Memory B cell (primary cell): ENCODE measurements around the gene TMEM184C.

Experiments used
- ATAC-seq: fragments of 150-1000 bp; cut with Tn5 transposase; 2 replicates; pipeline ENCODE4 v1.10.0; 2021; ENCODE audit warnings: low read depth, mild to moderate bottlenecking, moderate library complexity
- DNase-seq, 2 donors: peaks; one replicate each; pipeline ENCODE4 v3.0.0; 2022; ENCODE audit warnings: low spot score in 2 of 2
- H3K27ac Mint-ChIP-seq: one replicate; pipeline ENCODE4 v1.8.0; 2022; ENCODE audit warnings: mild to moderate bottlenecking, moderate library complexity, mixed read lengths
- H3K27me3 Mint-ChIP-seq: one replicate; pipeline ENCODE4 v1.8.0; 2022; ENCODE audit warnings: mixed read lengths
- H3K36me3 Mint-ChIP-seq: one replicate; pipeline ENCODE4 v1.8.0; 2022; ENCODE audit warnings: mild to moderate bottlenecking, mixed read lengths
- H3K4me1 Mint-ChIP-seq: one replicate; pipeline ENCODE4 v1.8.0; 2022; ENCODE audit warnings: mixed read lengths
- H3K4me3 Mint-ChIP-seq: one replicate; pipeline ENCODE4 v1.8.0; 2022; ENCODE audit warnings: mild to moderate bottlenecking, moderate library complexity, mixed read lengths
- H3K9me3 Mint-ChIP-seq: one replicate; pipeline ENCODE4 v1.8.0; 2022; ENCODE audit warnings: mixed read lengths

TMEM184C gene

DNA sequence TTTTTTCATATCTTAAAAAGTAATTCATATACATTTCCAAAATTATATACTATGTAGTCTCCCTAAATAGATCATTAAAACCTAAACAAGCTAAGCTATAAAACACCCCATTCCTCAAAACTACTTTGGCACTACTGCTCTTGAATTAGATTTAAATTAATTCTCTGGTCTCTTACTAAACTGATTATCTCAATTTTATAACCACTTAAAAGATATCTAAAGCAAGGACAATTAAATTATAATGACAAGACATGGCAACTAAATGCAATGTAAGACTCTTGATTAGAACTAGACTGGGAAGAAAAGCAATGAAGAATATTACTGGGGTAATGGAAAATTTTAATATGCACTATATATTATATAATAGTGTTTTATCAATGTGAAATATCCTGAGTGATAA is 27.9 kb downstream of the TMEM184C start:
- peaks cover 37% of the 10 kb centered on the region for H3K36me3 Mint-ChIP-seq
- peaks cover 7% of the 10 kb centered on the region for H3K4me1 Mint-ChIP-seq
- no peaks in the 10 kb centered on the region for H3K9me3 Mint-ChIP-seq
- no peak overlapping the region for H3K27ac Mint-ChIP-seq
- no peak overlapping the region for H3K4me3 Mint-ChIP-seq
- ATAC-seq (no peak), DNase-seq (no peak)
- H3K27me3 Mint-ChIP-seq: no peaks in the 10 kb centered on the region

DNA sequence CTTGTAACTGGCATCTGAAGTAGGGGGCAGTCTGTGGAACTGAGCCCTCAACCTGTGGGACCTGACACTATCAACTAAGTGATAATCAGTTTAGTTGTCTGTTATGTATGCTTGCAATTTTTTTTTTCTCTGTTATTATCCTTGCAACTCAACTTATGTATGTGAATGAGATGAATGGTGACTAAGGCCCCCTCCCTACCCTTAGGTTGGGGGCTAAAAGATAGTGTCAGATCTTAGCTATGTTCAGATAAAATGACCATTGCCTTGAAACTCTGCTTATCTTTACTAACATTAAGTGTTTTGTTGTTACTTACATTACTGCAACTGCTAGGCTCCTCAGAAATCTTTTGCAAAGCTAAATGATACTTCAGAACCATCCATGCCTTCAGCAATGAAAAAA is 31.5 kb downstream of the TMEM184C start:
- no peak overlapping the region for H3K27ac Mint-ChIP-seq
- no peak overlapping the region for H3K4me3 Mint-ChIP-seq
- peaks cover 32% of the 10 kb centered on the region for H3K36me3 Mint-ChIP-seq
- no peak for ATAC-seq
- DNase-seq: no peak
- peaks cover 9% of the 10 kb centered on the region for H3K4me1 Mint-ChIP-seq
- H3K9me3 Mint-ChIP-seq: no peaks in the 10 kb centered on the region
- H3K27me3 Mint-ChIP-seq: no peaks in the 10 kb centered on the region

DNA sequence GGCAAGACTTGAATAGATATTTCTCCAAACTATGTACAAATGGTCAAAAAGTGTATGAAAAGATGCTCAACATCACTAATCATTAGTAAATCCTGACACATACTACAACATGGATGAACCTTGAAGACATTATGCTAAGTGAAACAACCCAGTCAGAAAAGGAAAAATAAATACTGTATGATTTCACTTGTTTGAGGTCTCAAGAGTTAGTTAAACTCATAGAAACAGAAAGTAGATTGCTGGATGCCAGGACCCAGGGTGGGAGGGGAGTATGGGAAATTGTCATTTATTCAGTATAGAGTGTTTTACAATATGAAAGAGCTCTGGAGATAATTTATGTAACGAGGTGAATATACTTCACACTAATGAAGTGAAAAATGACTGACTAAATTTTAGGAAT is 34.4 kb downstream of the TMEM184C start:
- Mint-ChIP-seq H3K36me3 (peaks cover 42% of the 10 kb centered on the region), H3K27me3 (no peaks in the 10 kb centered on the region), H3K4me1 (peaks cover 9% of the 10 kb centered on the region), H3K4me3 (no peak overlapping the region), H3K27ac (no peak overlapping the region), H3K9me3 (no peaks in the 10 kb centered on the region)
- ATAC-seq: no peak
- no peak for DNase-seq

DNA sequence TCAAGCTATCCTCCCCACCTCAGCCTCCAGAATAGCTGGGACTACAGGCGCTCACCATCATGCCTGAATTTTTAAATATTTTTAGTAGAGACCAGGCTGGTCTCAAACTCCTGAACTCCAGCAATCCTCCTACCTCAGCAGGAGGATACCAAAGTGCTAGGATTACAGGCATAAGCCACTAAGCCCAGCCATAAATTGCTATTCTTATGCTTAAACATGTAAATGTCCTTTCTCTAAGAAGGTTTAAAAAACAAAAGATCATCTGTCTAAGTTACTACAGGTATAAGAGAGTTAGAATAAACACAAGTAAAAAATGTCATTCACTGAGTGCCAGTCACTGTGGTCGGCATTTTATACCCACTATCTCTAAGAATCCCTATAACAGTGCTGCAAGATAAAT is 38.4 kb downstream of the TMEM184C start:
- no peak overlapping the region for H3K4me3 Mint-ChIP-seq

DNA sequence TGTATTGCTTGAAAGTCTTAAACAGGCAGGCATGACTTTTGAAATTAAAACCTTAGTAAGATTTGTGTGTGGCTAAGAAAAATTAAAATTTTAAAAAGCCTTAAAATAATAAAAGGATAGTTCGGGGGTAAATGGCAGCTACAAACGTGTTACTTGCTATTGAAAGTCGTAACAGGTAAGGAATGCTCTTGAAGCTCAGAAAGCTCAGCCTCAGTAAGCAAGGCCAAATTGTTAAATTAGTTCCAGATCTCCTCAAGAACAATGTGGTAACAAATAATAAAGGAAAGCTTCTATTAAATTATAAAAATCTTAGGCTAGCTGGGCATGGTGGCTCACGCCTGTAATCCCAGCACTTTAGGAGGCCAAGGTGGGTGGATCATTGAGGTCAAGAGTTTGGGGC is 41.3 kb downstream of the TMEM184C start:
- no peak overlapping the region for H3K27ac Mint-ChIP-seq
- H3K9me3 Mint-ChIP-seq: no peaks in the 10 kb centered on the region
- H3K36me3 Mint-ChIP-seq: peaks cover 21% of the 10 kb centered on the region
- ATAC-seq: no peak
- no peak for DNase-seq
- H3K27me3 Mint-ChIP-seq: no peaks in the 10 kb centered on the region
- no peak overlapping the region for H3K4me3 Mint-ChIP-seq
- H3K4me1 Mint-ChIP-seq: no peaks in the 10 kb centered on the region

More for the DNA sequence above, 38.4 kb downstream of the TMEM184C start:
- DNase-seq (no peak), ATAC-seq (no peak)
- no peak overlapping the region for H3K27ac Mint-ChIP-seq
- H3K27me3 Mint-ChIP-seq: no peaks in the 10 kb centered on the region
- H3K4me1 Mint-ChIP-seq: peaks cover 5% of the 10 kb centered on the region
- H3K36me3 Mint-ChIP-seq: peaks cover 24% of the 10 kb centered on the region
- no peaks in the 10 kb centered on the region for H3K9me3 Mint-ChIP-seq

DNA sequence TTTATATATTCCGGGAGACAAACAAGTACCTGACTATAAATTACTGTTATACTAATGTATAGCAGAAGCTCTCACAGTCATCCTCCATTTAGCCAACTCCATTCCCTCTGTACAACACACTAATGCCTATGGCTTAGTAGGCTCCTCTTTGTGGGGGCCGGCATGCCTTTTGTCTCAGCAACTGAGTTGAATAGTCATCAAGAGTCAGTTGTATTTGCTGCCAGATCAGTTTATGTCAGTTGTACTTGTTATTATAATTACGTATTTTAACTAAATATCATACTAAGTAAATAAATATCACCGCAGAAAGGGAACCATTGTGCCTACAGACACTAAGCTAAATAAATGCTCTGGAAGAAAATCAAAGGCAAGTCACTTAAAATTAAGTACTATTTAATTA is 56.9 kb downstream of the TMEM184C start:
- Mint-ChIP-seq H3K27ac (no peak overlapping the region), H3K36me3 (peaks cover 12% of the 10 kb centered on the region), H3K27me3 (no peaks in the 10 kb centered on the region), H3K4me3 (no peak overlapping the region), H3K4me1 (no peaks in the 10 kb centered on the region), H3K9me3 (no peaks in the 10 kb centered on the region)
- DNase-seq: no peak
- ATAC-seq: no peak

DNA sequence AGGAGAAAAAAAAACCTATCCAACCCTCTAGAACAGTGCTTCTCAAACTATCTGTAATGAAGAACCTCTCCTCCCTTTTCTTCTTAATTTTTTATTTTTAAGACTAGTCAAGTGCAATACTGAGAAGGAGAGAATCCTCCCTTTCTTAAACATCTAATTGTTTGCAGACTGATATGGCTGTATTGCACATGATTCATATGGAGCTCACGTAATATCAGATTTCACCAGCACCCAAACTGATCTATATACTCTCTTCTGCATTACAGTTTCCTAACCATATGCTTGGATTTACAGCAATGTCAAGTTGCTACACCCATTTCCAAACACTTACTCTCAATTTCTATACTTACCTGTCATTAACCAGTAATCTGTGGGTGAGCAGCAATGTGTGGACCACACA is 57.3 kb downstream of the TMEM184C start:
- Mint-ChIP-seq H3K9me3 (no peaks in the 10 kb centered on the region), H3K27me3 (no peaks in the 10 kb centered on the region), H3K27ac (no peak overlapping the region), H3K36me3 (peaks cover 13% of the 10 kb centered on the region), H3K4me3 (no peak overlapping the region), H3K4me1 (no peaks in the 10 kb centered on the region)
- ATAC-seq (no peak), DNase-seq (no peak)

DNA sequence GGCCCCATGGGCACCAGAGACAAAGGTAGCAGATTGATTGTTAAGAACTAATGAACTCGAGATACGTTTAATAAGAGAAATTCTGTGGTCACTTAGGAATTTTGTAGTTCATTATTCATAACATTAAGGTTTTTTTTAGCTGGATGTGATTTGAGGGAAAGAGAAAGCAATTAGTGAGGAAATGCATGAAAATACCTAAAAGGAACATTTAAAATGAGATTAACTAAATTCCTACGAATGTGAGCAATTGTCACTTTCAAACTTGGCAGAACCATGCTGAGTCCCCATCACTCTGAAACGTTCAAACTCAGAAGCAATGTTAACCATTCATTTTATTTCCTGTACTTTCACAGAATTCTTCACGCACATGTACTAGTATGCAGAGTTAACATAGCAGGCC is 60.9 kb downstream of the TMEM184C start:
- ATAC-seq (no peak), DNase-seq (no peak)
- H3K36me3 Mint-ChIP-seq: peaks cover 9% of the 10 kb centered on the region
- peaks cover 12% of the 10 kb centered on the region for H3K4me1 Mint-ChIP-seq
- no peaks in the 10 kb centered on the region for H3K9me3 Mint-ChIP-seq
- no peak overlapping the region for H3K27ac Mint-ChIP-seq
- H3K27me3 Mint-ChIP-seq: no peaks in the 10 kb centered on the region
- H3K4me3 Mint-ChIP-seq: no peak overlapping the region

DNA sequence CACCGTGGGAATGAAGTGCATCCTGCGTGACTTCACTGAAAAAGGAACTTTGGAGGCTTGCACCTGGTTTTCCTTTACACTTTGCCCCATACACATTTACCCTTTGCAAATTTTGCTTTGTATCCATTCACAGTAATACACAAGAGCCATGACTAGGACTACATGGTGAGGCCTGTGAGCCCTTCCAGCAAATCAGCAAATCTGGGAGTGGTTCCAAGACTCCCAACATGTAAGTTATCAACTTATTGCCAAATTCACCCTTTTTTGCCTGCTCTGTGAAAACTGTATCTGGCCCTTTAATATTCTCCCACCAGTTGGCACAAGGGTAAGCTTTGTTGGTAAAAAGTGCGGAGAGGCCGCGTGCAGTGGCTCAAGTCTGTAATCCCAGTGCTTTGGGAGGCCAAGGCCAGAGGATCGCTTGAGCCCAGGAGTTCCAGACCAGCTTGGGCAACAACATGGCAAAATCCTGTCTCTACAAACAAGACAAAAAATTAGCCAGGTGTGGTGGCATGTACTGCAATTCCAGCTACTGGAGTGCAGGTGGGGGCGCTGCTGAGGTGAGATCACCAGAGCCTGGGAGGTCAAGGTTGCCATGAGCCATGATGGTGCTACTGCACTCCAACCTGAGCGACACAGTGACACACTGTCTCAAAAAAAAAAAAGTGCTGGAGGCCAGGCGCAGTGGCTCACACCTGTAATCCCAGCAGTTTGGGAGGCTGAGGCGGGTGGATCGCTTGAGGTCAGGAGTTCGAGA is 61.8 kb downstream of the TMEM184C start:
- Mint-ChIP-seq H3K27ac (no peak overlapping the region), H3K4me1 (peaks cover 15% of the 10 kb centered on the region), H3K4me3 (no peak overlapping the region), H3K27me3 (no peaks in the 10 kb centered on the region), H3K36me3 (peaks cover 9% of the 10 kb centered on the region), H3K9me3 (no peaks in the 10 kb centered on the region)
- ATAC-seq (no peak), DNase-seq (no peak)

DNA sequence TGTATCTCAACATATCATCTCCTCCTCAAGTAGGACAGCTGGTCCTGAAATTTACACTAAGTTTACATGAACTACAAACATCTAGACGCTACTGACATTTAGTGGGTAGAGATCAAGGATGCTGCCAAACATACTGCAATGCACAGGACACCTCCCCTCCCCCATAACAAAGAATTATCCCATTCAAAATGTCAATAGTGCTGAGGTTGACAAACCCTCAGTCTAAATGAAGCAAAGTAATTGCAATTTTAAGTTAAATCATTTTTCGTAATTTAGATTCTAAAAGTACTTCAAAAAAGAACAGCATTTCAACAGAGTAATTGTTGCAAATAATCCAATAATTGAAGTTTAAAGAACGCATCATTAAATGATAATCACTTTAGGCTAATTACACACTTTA is 65.6 kb downstream of the TMEM184C start:
- ATAC-seq (no peak), DNase-seq (no peak)
- H3K27me3 Mint-ChIP-seq: no peaks in the 10 kb centered on the region
- no peaks in the 10 kb centered on the region for H3K9me3 Mint-ChIP-seq
- peaks cover 9% of the 10 kb centered on the region for H3K36me3 Mint-ChIP-seq
- peak overlapping the region; percentile 97 for H3K4me3 Mint-ChIP-seq
- H3K4me1 Mint-ChIP-seq: peaks cover 22% of the 10 kb centered on the region
- peak overlapping the region; percentile 94 for H3K27ac Mint-ChIP-seq

DNA sequence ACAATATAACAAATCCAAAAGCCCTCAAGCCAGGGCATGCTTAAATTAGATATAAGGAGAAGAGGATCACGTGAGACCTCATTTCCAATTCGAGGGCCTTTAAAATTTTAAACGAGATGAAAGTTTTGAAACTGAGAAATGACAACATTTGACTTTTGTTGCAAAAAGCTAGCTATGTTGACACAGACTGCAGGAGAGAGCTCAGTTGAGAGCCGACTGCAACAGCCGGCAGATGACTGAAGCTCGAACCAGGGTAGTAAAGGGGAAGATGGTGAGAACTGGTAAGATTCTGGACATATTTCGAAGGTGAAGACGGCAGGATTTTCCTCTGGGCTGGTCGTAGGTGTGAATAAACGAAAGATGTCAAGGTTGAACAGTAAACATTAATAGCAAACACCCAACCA is 66.0 kb downstream of the TMEM184C start:
- peak in 1 of 2 donors; percentile 14 for DNase-seq
- H3K27me3 Mint-ChIP-seq: no peaks in the 10 kb centered on the region

DNA sequence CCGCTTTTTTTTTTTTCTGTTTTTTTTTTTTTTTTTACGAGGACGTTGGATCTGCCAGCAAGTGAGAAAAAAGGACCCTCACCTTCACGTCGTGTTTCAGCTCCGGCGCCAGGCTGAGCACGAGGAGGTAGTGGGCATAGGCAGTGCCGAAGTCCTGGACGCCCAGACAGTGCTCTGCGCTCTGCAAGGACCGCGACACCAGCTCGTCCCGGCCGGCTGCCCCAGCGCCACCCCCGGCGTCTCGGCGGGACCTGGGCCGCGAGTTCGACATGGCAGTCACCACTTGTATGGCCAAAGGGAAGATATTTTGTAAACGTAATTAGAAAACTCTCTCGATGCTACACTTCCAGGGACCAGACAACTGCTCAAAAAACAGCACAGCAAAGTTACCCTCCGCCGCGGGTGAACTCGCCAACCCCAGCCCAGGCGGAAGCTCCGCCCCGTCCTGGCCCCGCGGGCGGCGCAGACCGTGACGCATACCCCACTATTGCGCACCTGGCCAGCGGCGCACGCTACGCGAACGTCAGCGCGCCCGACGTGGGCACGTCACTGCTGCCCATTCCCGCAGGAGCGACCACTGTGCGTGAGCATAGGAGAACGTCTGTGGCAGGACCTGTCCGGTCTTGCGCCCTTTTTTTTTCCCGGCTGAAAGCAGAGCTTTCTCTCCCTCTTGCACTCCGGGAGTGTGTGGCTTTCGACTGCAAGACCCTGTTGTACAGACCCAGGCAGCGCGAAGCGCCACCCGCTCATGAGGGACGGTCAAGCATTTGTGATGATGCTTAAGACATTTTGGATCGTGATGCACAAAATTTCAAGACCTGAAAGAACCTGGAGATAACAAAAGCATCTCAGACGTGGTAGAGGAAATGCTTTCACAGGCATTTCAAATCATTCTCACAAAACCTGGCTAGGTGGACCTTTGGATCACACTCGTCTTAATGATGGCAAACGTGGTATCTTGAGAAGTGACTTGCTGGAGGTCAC is 66.8 kb downstream of the TMEM184C start, which contains the start of gene PRMT9:
TSS of gene PRMT9 (minus strand) at position 447 of the 984 bp plus-strand sequence. CDS start at position 271, 176 bp downstream.
- peaks cover under 1% of the 10 kb centered on the region for H3K27me3 Mint-ChIP-seq
- H3K27ac Mint-ChIP-seq: peak within 1 kb of the TSS; percentile 94
- peak; percentile 96 for ATAC-seq
- peaks cover 22% of the 10 kb centered on the region for H3K4me1 Mint-ChIP-seq
- H3K9me3 Mint-ChIP-seq: no peaks in the 10 kb centered on the region
- peak within 1 kb of the TSS; percentile 97 for H3K4me3 Mint-ChIP-seq
- peaks cover 4% of the 10 kb centered on the region for H3K36me3 Mint-ChIP-seq
- peak; percentile 73 to 78 for DNase-seq

More for the DNA sequence above, 66.0 kb downstream of the TMEM184C start:
- Mint-ChIP-seq H3K9me3 (no peaks in the 10 kb centered on the region), H3K36me3 (peaks cover 6% of the 10 kb centered on the region), H3K27ac (peak overlapping the region; percentile 94), H3K4me1 (peaks cover 22% of the 10 kb centered on the region), H3K4me3 (peak overlapping the region; percentile 97)
- ATAC-seq: no peak

DNA sequence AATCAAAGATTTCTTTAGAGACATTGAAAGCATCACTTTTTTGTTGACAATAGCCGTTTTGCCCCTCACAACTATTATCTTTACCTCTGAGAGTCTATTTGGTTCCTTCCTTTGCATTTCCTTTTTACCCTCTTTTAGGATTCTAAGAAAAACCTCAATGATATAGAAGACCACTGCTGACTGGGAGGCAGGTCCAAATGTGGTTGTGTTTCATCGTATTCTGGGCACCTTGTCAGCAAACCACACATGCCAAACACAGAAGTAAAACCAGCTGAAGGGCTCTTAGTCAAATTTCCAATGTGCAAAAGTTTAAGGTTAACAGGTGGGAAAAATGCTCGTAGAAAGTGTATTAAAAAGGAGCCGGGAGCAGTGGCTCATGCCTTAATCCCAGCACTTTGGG is 71.9 kb downstream of the TMEM184C start:
- no peak for ATAC-seq
- H3K36me3 Mint-ChIP-seq: no peaks in the 10 kb centered on the region
- no peak overlapping the region for H3K27ac Mint-ChIP-seq
- peaks cover 12% of the 10 kb centered on the region for H3K27me3 Mint-ChIP-seq
- H3K9me3 Mint-ChIP-seq: no peaks in the 10 kb centered on the region
- peaks cover 7% of the 10 kb centered on the region for H3K4me1 Mint-ChIP-seq
- DNase-seq: no peak
- H3K4me3 Mint-ChIP-seq: no peak overlapping the region

DNA sequence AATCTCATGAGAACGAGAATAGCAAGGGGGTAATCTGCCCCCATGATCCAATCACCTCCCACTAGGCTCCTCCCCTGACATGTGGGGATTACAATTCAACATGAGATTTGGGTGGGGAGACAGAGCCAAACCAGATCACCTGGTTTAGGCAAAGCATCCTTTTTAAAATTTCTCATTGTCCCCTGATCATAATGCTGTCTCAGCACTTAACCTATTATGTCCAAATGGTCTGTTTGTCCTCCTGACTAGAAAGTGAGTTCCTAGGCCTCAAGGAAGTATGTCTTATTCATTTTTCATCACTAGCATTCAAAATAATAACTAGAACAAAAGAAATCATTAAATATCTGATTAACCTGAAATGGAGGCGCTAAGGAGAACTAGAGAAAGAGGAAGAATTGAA is 74.6 kb downstream of the TMEM184C start:
- Mint-ChIP-seq H3K4me1 (no peaks in the 10 kb centered on the region), H3K36me3 (no peaks in the 10 kb centered on the region), H3K4me3 (no peak overlapping the region), H3K27ac (no peak overlapping the region), H3K9me3 (no peaks in the 10 kb centered on the region), H3K27me3 (peaks cover 12% of the 10 kb centered on the region)
- no peak for DNase-seq
- ATAC-seq: no peak
